GM21360 (cell line): ENCODE measurements around the gene LRP1.

Experiments used
- ATAC-seq: cut with Tn5 transposase; IDR thresholded peaks from one replicate; pipeline ENCODE4 v1.9.1; 2021; ENCODE audit warnings: mild to moderate bottlenecking, moderate library complexity; ENCODE audit not compliant: unreplicated experiment

The LRP1 gene

GRCh38 chr12:57233357-57234232 lies 105.3 kb downstream of the LRP1 start:
- ATAC-seq, result no peak

- ATAC-seq, result no peak
These were observed 105.9 kb downstream of the LRP1 start for GRCh38 chr12:57234233-57234570.

- no peak for ATAC-seq
These were observed 106.3 kb downstream of the LRP1 start for GRCh38 chr12:57234571-57235016.

- ATAC-seq, result no peak
These were observed 106.9 kb downstream of the LRP1 start for GRCh38 chr12:57235017-57235727.

GRCh38 chr12:57235728-57236131 lies 107.4 kb downstream of the LRP1 start:
- no peak for ATAC-seq

- ATAC-seq, result no peak
These were observed 108.1 kb downstream of the LRP1 start for GRCh38 chr12:57236201-57236924.

- no peak for ATAC-seq
These were observed 108.8 kb downstream of the LRP1 start for GRCh38 chr12:57236925-57237595.

GRCh38 chr12:57237596-57237931 lies 109.3 kb downstream of the LRP1 start:
- no peak for ATAC-seq

GRCh38 chr12:57237932-57238853 lies 109.9 kb downstream of the LRP1 start:
- ATAC-seq, result no peak

- ATAC-seq, result peak; percentile 45
These were observed 110.7 kb downstream of the LRP1 start for GRCh38 chr12:57238854-57239554.

- ATAC-seq, result no peak
These were observed 111.3 kb downstream of the LRP1 start for GRCh38 chr12:57239587-57240065.

- ATAC-seq, result peak; percentile 29
These were observed 112.0 kb downstream of the LRP1 start for GRCh38 chr12:57240066-57240921.

- no peak for ATAC-seq
These were observed 112.7 kb downstream of the LRP1 start for GRCh38 chr12:57240926-57241401.

GRCh38 chr12:57241402-57242310 lies 113.4 kb downstream of the LRP1 start:
- no peak for ATAC-seq

- no peak for ATAC-seq
These were observed 114.0 kb downstream of the LRP1 start for GRCh38 chr12:57242329-57242690.

GRCh38 chr12:57242691-57243454 lies 114.6 kb downstream of the LRP1 start:
- peak; percentile 32 for ATAC-seq
